Upper lobe of left lung (tissue), 4 donors: ENCODE results near the gene PRELP.

Experiments
- POLR2A ChIP-seq, 4 donors: fragments of 450-650 bp; IDR thresholded peaks; one replicate each; pipeline ENCODE4 v1.5.1; 2016 to 2017; ENCODE audit warnings: antibody characterized with exemption in 4 of 4, mild to moderate bottlenecking in 2 of 4
- TF ChIP-seq, protein P1 (sequence below), 6 experiments: fragments of 450-650 bp in 4 of 6; fragments of 200-600 bp in 2 of 6; sonication (generic) in 2 of 6; IDR thresholded peaks; one replicate each; pipeline ENCODE4 v1.5.1; 2016 to 2019; ENCODE audit warnings: antibody characterized with exemption in 6 of 6

DNA sequence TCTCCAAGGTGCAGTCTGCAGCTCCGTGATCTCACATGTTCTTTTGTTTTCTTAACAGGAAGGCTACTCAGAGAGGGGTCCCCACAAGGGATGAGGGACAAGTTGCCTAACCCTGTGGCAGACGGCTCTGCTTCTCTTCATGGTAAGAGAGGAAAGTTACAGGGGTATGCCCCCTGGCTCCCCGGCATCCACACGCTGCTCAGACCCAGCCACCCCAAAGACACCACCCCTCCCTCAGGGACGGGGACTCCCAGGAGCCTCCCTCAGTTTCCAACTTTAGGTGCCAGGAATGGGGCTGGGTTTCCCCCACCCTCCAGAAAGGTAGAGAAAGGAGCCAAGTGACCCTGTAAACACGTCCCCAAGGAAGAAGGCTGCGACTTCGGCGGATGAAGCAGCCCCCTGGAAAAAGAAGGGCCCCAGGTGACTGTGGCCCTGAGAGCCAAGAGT is 38.0 kb downstream of the PRELP start:
- no peak for TF ChIP-seq POLR2A (IDR thresholded peaks at IDR 0.05)
- TF ChIP-seq, protein P1, sequence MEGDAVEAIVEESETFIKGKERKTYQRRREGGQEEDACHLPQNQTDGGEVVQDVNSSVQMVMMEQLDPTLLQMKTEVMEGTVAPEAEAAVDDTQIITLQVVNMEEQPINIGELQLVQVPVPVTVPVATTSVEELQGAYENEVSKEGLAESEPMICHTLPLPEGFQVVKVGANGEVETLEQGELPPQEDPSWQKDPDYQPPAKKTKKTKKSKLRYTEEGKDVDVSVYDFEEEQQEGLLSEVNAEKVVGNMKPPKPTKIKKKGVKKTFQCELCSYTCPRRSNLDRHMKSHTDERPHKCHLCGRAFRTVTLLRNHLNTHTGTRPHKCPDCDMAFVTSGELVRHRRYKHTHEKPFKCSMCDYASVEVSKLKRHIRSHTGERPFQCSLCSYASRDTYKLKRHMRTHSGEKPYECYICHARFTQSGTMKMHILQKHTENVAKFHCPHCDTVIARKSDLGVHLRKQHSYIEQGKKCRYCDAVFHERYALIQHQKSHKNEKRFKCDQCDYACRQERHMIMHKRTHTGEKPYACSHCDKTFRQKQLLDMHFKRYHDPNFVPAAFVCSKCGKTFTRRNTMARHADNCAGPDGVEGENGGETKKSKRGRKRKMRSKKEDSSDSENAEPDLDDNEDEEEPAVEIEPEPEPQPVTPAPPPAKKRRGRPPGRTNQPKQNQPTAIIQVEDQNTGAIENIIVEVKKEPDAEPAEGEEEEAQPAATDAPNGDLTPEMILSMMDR (IDR thresholded peaks at IDR 0.05), result no peak
